HG02623 (cell line): Measurements from ENCODE around the gene MB21D2.
"Not testable (repeated sequence)": the region's sequence is repeated elsewhere in the genome, so short reads cannot be mapped to it uniquely, and the experiment has no call there.

Experiments used
- ATAC-seq: cut with Tn5 transposase; IDR thresholded peaks from one replicate; pipeline ENCODE4 v1.9.1; 2021; ENCODE audit warnings: moderate library complexity; ENCODE audit not compliant: unreplicated experiment

MB21D2 gene

GRCh38 chr3:192862408-192863090, 55.1 kb downstream of the MB21D2 start:
- ATAC-seq, result no peak

DNA sequence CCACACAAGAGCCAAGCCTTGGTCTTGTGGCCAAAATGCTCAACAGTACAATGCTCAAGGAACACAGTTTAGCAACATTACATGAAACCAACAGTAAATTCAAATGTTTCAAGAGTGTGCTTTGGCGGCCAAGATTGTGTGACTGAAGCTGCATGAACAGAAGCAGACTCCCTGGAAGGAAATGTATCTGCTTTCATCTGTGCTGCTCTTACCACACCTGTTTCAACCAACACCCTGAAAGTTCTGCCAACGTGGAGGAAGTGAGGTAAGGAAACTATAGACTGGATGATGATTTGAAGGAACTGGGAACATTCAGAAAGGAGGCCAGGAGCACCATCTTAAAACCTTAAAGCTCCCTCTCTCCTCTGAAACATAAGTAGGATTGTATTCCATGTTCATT, 55.7 kb downstream of the MB21D2 start:
- ATAC-seq, result no peak

- no peak for ATAC-seq
These were observed 57.2 kb downstream of the MB21D2 start for GRCh38 chr3:192860454-192860853.

GRCh38 chr3:192858849-192859585, 58.6 kb downstream of the MB21D2 start:
- ATAC-seq, result no peak

GRCh38 chr3:192857260-192857661, 60.4 kb downstream of the MB21D2 start:
- ATAC-seq, result no peak

- ATAC-seq, result no peak
These were observed 62.2 kb downstream of the MB21D2 start for GRCh38 chr3:192855434-192855833.

DNA sequence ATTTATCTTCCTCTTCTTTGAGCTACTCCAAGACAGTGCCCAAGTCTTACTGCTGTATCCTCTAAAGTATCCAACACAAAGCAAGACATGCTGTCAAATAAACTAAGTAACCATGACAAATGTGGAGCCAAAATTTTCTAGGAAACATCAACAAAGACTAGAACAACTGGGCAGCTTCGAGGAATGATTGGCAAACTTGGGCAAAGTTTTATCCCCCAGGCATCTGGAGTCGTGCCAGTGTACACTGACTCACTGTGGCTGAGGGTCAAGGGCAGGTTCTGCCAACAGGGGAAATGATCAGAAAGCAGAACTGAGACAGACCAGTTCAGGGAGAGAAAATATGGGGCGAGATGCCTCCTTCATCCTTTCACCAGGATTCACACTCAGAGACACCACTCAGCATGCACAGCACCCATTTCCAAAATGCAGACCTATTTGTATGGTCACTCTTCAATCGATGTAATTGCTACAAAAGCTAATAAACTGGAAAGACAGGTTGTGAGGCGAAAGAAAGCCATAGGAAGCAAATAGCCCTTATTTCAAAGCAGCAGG, 65.8 kb downstream of the MB21D2 start:
- ATAC-seq, result peak; percentile 34

DNA sequence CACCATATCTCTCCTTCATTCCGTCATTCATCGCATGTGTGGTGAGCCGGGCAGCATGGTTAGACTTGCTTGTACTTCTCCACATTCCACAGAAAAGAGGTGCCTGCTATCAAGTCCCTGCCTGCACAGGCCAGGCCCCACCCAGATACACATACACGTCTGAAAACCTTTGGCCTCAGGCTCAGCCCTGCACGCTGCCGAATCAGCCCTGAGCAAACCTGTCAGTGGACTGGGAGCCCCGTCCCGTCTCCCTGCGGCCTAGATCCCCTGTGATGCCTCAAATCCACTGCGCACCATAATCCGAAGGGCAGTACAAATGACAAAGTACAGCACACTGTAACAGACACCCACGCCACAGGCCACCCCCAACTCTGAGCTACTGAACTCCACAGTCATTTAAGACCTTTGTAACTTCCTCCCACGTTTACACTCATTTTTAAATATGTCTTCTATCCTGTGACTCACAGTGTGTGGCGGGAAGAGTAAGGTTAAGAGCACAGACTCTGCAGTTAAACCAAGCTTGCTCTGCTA, 67.1 kb downstream of the MB21D2 start:
- ATAC-seq, result peak; percentile 75

- ATAC-seq, result not testable (repeated sequence)
These were observed 67.8 kb downstream of the MB21D2 start for GRCh38 chr3:192849821-192850220.

DNA sequence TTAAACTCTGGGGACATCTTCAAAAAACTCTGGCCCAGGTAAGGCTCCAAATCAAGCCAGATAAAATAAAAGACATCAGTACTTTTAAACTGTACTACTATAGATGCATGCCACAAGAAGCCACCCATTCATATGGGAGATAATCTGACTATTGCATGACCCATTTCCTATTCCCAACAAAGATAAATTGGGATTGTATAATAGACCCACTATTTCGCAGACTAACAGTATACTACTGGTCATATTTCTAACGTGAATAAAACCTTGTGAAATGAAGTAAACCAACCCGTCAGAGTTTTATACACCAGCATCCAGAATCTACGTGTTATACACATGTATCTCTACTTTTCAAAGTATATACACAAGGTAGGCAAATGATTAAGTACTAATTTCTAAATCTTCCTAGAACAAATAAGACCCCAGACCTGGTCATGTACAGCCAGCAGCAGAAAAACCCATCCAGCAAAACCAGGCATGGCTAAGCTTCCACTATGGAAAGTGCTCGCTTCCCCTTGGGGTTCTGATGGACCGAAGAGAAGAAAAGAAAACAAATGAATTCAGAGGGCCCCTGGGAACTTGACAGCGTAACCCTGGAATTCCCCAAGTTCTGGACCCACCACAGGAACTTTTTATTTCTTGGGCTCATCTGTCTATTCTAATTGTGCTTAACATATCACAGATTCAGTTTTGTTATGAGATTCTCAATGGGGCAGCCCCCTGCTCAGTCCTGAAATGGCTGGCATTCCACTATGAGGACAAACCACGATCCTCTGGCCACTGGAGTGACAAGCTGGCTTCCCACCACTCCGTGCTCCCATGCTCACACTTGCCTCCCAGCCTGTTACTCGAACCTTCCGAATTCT, 69.1 kb downstream of the MB21D2 start:
- ATAC-seq, result no peak

DNA sequence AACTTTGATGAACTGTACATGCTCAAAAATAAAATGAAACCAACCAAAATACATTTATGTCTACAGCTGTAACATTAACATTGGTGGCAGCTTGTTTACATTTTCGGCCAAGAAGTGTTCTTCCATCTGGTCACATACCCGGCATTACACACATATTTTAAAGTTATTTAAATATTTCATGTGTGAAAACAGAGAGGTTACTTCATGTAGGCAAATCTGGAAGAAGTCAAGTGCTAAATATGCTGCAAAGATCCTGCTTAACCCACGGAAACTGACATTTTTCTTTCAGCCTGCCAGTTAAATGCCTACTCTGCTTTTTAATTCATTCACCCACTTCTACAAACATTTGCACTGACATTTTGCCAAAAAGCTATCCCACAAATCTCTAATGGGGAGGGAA, 69.7 kb downstream of the MB21D2 start:
- ATAC-seq, result no peak

GRCh38 chr3:192845526-192845855, 72.2 kb downstream of the MB21D2 start:
- no peak for ATAC-seq

DNA sequence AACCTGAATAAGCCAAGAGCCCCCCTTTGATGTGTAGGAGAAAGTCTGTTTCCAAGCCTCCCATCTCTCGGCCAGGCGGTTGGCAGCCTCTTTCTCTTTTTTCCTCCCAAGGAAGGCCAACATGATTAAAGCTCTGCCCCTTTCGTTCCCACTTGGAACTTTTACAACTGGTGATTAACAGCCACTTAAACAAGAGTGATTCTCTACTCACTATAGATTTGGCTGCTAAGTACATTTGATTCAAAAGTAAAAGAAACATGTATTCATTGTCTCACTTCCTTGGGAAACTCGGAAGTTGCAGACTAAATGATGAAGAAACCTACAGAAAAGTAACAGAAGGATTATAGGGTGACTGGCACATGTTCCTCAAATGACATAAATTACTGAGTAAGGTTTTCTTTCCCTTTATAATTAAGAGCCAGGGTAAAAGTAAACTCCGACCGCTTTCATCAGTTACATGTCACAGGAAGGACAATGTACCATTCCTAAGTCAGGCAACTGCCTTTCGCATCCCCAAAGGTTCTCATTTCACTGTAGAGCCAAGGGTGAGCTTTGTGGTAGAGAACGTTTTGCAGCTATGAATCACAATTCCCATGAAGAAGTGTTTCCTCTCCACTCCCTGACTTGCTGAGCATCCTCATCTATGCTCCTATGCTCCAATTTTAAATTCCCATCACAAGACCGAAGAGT, 72.7 kb downstream of the MB21D2 start:
- ATAC-seq, result no peak

GRCh38 chr3:192844486-192844765, 73.2 kb downstream of the MB21D2 start:
- no peak for ATAC-seq

DNA sequence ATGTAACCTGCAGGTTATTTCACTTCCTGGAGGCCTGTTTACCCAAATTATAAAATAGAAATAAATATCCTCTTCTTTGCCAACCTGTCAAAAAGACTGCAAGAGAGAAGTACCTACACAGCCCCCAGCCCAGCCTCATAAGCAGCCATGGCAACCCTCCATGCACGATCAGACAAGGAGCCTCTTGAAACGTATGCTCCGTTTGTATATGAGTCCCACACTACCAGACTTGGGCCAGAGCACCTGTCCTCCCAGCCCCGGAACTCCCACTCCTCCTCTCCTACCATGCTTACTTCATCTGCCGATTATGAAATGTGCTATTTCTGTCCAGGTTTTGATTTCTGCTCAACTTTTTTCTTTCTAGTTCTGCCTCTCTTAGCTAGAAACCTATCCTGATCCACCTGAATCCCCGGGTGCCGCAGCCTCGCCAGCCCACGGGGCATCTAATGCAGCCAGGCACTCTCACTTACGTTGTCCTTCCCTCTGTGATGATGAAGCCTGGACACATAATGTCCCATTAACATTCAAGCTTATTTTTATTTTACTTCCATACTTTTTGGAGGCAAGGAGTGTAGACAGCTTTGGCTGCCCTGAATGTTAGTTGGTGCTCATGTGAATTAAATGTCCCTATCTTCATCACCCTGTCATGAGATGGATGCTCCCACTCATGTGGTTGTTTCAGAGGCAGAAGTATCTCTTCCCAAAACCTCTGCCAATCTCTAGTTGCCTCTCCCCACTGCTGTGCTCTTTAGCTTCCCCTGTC, 73.8 kb downstream of the MB21D2 start:
- no peak for ATAC-seq

DNA sequence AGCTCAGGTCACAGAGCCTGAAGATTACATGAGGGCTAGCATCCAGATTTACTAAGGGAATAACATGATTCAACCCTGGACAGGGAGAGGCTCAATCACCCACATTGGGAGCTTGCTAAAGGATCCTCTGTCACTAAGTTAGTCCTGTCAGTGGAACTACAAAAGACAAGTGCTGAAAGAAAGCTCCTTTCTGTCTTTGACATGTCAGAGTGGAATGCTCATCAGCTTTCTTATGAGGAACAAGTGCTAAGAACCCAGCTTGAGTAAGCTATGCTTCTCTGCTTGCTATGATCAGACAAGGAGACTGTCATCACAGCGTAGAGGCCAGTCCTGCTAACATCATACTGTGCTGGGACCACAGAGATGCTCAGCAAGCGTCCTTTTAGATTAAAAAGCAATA, 74.5 kb downstream of the MB21D2 start:
- no peak for ATAC-seq

DNA sequence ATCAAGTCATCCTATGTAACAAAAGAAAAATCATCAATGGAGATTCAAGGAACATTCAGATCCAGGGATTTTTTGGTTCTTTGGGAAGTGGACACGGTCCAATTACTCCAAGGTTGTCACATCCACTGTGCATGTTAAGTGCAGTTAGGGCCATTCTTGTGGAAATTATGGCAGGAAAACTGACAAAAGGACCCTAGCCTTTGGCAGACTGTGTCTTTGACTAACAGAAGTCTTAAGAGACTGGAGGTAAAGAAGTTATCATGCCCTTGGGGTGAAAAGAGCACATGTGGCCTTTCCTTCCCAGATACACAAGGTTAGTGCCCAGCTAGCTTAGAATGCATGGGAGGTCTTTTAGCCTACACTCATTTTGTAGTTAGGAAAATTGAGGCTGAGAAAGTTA, 74.9 kb downstream of the MB21D2 start:
- no peak for ATAC-seq

DNA sequence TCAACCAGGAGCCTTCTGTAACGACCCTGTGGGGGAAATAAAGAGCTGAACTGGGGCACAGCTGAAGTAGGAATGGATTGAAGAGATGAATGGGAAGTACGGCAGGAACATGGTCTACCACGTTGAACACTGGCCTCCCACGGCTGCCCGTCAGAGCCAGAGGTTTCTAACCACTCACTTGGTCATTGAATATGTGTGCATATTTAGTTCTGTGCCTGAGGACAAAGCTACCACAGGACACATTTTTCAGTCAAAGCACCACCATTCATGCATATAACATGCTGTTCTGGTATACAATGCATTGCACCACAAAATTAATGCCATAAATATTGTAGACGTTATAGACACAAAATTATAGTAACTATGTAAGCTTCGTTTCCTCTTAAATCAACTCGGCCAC, 75.5 kb downstream of the MB21D2 start:
- no peak for ATAC-seq

DNA sequence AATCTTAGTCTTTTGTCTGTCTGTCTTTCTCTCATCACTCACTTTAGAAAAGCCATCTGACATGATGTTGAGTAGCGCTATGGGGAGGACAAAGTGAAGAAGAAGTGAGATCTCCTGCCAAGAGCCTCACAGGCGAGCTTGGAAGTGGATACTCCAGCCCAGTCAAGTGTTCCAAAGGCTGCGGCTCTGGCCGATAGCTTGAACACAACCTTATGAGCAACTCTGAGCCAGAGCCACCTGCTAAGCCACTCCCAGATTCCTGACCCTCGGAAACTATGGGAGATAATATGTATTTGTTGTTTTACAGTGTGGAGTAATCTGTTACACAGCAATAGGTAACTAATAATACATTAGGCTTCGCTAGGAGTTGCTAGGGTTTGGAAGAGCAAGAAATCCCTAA, 76.2 kb downstream of the MB21D2 start:
- ATAC-seq, result no peak

DNA sequence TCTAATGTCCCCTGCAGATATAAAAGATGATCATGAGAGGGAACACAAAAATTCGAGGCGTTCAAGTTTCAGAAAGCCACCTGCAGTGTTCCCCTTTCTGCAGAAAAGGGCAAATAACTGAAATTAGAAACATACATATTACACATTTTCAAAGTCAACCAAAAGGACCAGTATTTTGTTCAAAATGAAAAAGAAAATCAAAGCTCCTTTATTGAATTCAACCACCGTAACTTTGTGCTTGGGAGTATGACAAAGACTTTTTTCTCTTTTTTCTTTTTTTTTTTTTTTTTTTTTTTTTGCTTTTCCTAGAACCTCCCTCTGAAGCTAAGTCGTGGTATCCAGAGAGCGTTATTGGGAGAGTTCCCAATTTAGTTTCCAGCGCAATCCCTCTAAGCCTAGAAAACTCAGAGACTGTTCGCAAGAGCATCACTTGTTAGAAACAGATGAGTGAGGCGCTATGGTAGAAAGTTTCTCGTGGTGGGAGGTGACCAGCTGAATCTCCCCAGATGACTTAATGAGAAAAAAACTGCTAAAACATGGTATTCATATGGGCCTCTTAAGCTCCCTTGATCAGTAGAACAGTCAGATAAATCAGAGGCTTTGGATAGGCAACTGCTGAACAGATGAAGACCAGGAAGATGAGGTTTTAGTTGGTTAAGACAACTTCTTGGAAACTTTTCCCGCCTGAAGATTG, 77.4 kb downstream of the MB21D2 start:
- ATAC-seq, result no peak
